ENCODE data around the gene TMEM116. TPM values are rescaled to one million over a fixed set of nuclear protein-coding genes. Genes with fewer than 3 reads are reported as not detected.

TMEM116 gene
- total RNA-seq, 4 donors from 2014 or later, result 5.4 to 9.2 (median 6.6) TPM

DNA sequence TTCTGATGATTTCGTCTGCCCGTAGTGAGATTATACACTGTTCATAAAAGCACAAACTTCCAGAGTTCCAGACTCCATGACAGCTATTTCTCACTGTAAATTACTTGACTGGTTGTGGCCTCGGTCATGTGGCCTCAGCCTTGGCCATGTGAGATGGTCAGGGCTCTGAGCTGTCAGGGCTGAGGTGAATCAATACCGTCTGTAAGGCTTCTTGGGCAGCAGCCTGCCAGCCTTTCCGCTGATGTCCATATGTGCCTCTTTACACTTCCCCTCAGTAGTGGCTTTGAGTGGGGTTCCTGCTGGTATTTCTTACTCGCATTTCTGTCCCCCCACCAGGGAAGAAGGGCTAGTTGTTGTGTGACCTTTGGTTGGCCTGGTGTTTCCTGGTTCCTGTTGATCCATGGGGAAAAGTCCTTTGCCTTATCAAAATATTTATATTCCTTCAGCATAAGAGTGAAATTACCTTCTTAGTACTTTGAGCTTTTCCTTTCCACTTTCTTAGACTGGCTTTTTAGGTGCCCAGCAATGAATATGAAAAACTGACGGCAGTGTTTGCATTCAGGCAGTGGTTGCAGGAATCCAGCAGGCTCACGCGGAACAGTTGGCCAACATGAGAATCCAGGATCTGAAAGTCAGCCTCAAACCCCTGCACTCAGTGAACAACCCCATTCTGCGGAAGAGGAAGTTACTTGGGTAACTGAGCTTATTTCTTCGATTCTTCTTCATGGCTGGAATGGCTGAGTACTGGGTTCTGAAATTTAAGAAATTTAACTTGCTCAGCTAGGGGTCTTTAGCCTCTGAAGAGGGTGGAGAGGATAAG, 124.8 kb downstream of the TMEM116 start:
- DNase-seq (ENCODE audit: low spot score), result no peak
- no peak for TF ChIP-seq CTCF (IDR thresholded peaks at IDR 0.05)
- no peak for ATAC-seq (ENCODE audit: low FRiP score)

DNA sequence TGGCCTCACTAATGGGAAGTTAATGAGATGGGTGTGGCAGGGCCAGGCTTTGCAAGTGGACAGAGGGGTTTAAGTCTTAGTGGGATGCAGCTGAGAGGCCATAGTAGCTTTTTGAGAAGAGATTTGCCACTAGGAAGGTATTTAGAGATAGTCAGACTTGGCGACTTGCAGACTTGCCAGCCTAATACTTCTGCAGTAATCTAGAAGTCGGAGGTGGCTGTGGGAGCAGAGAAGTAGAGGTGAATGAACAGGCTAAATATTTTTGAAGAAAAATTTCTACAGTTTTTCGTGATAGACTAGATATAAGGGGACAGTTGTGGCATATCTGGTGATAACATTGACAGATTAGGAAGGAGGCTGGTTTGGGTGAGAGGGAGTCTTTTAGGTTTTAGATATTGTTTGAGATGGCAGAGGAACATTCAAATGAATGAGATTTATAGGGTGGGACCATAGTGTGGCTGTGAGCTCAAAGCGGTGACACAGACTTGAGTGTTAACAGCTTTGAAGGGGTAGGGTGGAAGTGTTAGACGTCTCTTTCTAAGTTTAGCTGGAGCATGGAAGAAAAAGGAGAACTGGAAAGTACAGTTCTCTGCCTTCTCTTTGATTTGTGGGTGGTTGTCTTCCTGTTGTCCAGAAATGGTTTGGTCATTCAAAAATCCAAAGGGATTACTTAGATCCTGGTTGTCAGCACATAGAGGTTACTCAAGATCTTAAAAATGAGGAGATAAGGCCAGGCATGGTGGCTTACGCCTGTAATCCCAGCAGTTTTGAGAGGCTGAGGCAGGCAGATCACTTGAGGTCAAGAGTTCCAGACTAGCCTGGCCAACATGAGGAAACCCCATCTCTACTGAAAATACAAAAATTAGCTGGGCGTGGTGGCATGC, 126.1 kb downstream of the TMEM116 start:
- ATAC-seq (ENCODE audit: low FRiP score) (no peak), DNase-seq (ENCODE audit: low spot score) (no peak)
- no peak for TF ChIP-seq CTCF (IDR thresholded peaks at IDR 0.05)

DNA sequence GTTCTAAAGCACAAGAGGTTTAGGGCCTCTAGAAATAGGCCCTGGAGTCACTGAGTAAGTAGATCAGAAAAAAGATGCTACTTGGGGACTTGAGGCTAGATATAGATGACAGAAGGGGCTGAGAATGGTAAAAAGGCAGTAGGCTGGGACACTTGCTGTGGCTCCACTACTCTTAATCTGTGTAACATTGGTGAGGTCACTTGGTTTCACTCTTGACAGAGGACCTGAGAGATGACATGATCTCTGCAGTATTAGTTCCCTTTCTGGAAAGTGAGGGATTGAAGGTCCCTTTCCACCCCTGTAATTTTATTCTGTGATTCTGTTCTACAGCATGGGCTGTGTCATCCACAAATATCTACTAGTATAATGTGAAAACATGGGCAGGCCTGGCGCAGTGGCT, 131.2 kb downstream of the TMEM116 start:
- ATAC-seq (ENCODE audit: low FRiP score) (no peak), DNase-seq (ENCODE audit: low spot score) (no peak)
- TF ChIP-seq CTCF (IDR thresholded peaks at IDR 0.05), result no peak

Small RNAs within 50 kb of the gene (small RNA-seq; reads per million reads assigned to genes)
- gene AC004024.1 (not detected), gene MIR3657 (not detected)

Other genes with a start within 250 kb of the TMEM116 start
- gene ALDH2, start 246.2 kb downstream of the TMEM116 start, total RNA-seq, result 100 to 1,000 TPM; 129 to 365 (median 231) TPM
- gene MAPKAPK5, start 170.9 kb downstream of the TMEM116 start, total RNA-seq, result 10 to 100 TPM; 31.8 to 41.7 (median 37.3) TPM
- gene ERP29, start 261 bp upstream of the TMEM116 start, total RNA-seq, result 10 to 100 TPM; 28.6 to 39.7 (median 32.3) TPM
- gene NAA25, start 95.6 kb upstream of the TMEM116 start, total RNA-seq, result 10 to 100 TPM; 16.6 to 70.6 (median 23.0) TPM
- 10 to 100 TPM; 25.1 to 44.3 (median 29.8) TPM for gene TRAFD1, start 112.4 kb upstream of the TMEM116 start, total RNA-seq

Measured in omental fat pad (tissue), 4 donors.